ENCODE data around the gene BAG5. TPM values are rescaled to one million over a fixed set of nuclear protein-coding genes. Genes with fewer than 3 reads are reported as not detected.

BAG5 gene
- total RNA-seq, 4 donors from 2014 or later = 39.4 to 77.5 (median 44.4) TPM

GRCh38 chr14:103517721-103518421, 44.6 kb downstream of the BAG5 start:
- H3K27me3 ChIP-seq = no peaks in the 10 kb centered on the region
- peaks cover 76 to 79% of the 10 kb centered on the region in 2 donors for H3K4me1 ChIP-seq
- H3K4me3 ChIP-seq (replicated peaks in 1 of 3) = no peak overlapping the region
- peak; percentile 82 to 88 for DNase-seq
- TF ChIP-seq POLR2A (IDR thresholded peaks at IDR 0.05) = no peak
- TF ChIP-seq, protein P1, sequence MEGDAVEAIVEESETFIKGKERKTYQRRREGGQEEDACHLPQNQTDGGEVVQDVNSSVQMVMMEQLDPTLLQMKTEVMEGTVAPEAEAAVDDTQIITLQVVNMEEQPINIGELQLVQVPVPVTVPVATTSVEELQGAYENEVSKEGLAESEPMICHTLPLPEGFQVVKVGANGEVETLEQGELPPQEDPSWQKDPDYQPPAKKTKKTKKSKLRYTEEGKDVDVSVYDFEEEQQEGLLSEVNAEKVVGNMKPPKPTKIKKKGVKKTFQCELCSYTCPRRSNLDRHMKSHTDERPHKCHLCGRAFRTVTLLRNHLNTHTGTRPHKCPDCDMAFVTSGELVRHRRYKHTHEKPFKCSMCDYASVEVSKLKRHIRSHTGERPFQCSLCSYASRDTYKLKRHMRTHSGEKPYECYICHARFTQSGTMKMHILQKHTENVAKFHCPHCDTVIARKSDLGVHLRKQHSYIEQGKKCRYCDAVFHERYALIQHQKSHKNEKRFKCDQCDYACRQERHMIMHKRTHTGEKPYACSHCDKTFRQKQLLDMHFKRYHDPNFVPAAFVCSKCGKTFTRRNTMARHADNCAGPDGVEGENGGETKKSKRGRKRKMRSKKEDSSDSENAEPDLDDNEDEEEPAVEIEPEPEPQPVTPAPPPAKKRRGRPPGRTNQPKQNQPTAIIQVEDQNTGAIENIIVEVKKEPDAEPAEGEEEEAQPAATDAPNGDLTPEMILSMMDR (IDR thresholded peaks at IDR 0.05) = no peak
- H3K27ac ChIP-seq = peak overlapping the region; percentile 70 to 98 (median 94)
- no peaks in the 10 kb centered on the region for H3K36me3 ChIP-seq
- intact Hi-C loops (cut with DNase I) = loop anchor here (2.0 kb wide), 1 partner anchor 29 kb away; no protein-coding TSS in a partner anchor
- WGBS, 2 donors = 27 to 28% methylated on average over 10 to 15 of the region's 20 CpGs
- H3K9me3 ChIP-seq = no peaks in the 10 kb centered on the region

GRCh38 chr14:103517174-103517566, 45.3 kb downstream of the BAG5 start:
- peaks cover 79 to 84% of the 10 kb centered on the region in 2 donors for H3K4me1 ChIP-seq
- no peaks in the 10 kb centered on the region for H3K27me3 ChIP-seq
- TF ChIP-seq, protein P1 (IDR thresholded peaks at IDR 0.05) = no peak
- TF ChIP-seq POLR2A (IDR thresholded peaks at IDR 0.05) = no peak
- peak overlapping the region; percentile 70 to 98 (median 94) for H3K27ac ChIP-seq
- no peak for DNase-seq
- H3K36me3 ChIP-seq = no peaks in the 10 kb centered on the region
- intact Hi-C loops (cut with DNase I) = no loop called here
- H3K9me3 ChIP-seq = no peaks in the 10 kb centered on the region
- WGBS, 2 donors = 70 to 71% methylated on average over 1 to 9 of the region's 10 CpGs
- H3K4me3 ChIP-seq (replicated peaks in 1 of 3) = no peak overlapping the region

GRCh38 chr14:103516426-103517173, 45.9 kb downstream of the BAG5 start:
- WGBS, 2 donors = 48 to 67% methylated on average over 10 of the region's 10 CpGs
- peaks cover 79 to 85% of the 10 kb centered on the region in 2 donors for H3K4me1 ChIP-seq
- H3K36me3 ChIP-seq = no peaks in the 10 kb centered on the region
- H3K4me3 ChIP-seq (replicated peaks in 1 of 3) = no peak overlapping the region
- no peaks in the 10 kb centered on the region for H3K27me3 ChIP-seq
- peak overlapping the region; percentile 70 to 98 (median 94) for H3K27ac ChIP-seq
- DNase-seq = peak; percentile 45 to 50
- no peaks in the 10 kb centered on the region for H3K9me3 ChIP-seq
- TF ChIP-seq POLR2A (IDR thresholded peaks at IDR 0.05) = no peak
- TF ChIP-seq, protein P1 (IDR thresholded peaks at IDR 0.05) = no peak
- intact Hi-C loops (cut with DNase I) = no loop called here

DNA sequence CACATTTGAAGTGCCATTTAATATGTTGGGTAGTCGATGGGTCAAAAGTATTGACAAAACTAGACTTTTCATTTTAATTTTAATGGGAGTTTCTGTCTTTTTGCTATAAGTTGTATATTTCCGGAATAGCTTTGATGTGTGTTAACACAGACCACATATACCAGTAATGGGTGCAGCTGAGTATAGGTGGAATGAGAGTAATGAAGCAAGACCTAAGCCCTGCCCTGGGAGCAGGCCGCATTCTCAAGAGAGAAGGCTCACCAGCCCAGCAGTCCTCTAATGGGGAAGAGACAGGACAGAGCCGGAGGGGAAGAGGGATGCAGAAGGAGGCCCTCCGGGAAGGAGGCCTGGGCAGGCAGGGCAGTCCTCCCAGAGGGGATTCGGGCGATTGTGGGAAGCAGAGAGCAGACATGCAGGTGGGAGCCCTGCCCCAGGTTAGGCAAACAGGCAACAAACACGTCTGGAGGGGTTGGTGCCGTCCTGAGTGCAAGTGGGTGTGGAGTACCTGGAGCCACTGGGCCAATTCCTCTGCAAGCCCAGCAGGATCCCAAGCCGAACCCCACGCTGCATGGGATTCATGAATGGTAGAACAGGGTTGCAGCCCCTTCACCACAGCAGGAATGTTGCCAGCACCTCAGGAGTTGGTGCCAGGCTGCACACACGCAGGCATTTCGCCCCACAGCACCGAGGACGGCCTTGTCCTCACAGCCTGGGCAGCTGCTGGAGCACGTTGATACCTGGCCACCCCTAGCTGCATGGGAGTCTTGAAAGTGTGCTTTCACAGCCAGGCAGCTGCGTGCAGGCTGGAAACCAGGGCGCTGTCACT, 47.6 kb downstream of the BAG5 start:
- H3K36me3 ChIP-seq = peaks cover 0 to 1% of the 10 kb centered on the region in 2 donors
- H3K4me1 ChIP-seq = peaks cover 81 to 90% of the 10 kb centered on the region in 2 donors
- H3K9me3 ChIP-seq = no peaks in the 10 kb centered on the region
- intact Hi-C loops (cut with DNase I) = no loop called here
- H3K4me3 ChIP-seq (replicated peaks in 1 of 3) = no peak overlapping the region
- peak; percentile 87 to 91 for DNase-seq
- TF ChIP-seq, protein P1 (IDR thresholded peaks at IDR 0.05) = peak in 1 of 6 experiments; percentile 7
- TF ChIP-seq POLR2A (IDR thresholded peaks at IDR 0.05) = no peak
- 42 to 49% methylated on average over 18 of the region's 18 CpGs for WGBS, 2 donors
- no peaks in the 10 kb centered on the region for H3K27me3 ChIP-seq
- peak overlapping the region; percentile 70 to 98 (median 94) for H3K27ac ChIP-seq

All from thyroid gland (tissue), 4 donors.